Middle frontal gyrus (tissue), 1 donor: ENCODE measurements around the gene RNPEPL1.
A peak's percentile ranks its signal among the peaks of the same experiment; 100 is the strongest.
"Not testable (repeated sequence)": the region's sequence is repeated elsewhere in the genome, so short reads cannot be mapped to it uniquely, and the experiment has no call there.

ENCODE experiments used
- DNase-seq: peaks from one replicate; pipeline ENCODE4 v3.0.0-alpha.2; 2015; ENCODE audit warnings: low spot score; ENCODE audit errors: extremely low spot score

RNPEPL1 gene

GRCh38 chr2:240538031-240538780, 30.1 kb upstream of the RNPEPL1 start:
- no peak for DNase-seq

GRCh38 chr2:240539101-240539500, 29.2 kb upstream of the RNPEPL1 start:
- not testable (repeated sequence) for DNase-seq

GRCh38 chr2:240539906-240540305, 28.4 kb upstream of the RNPEPL1 start:
- no peak for DNase-seq

- no peak for DNase-seq
Measured at GRCh38 chr2:240551288-240551687, 17.0 kb upstream of the RNPEPL1 start.

GRCh38 chr2:240551811-240552210, 16.5 kb upstream of the RNPEPL1 start:
- DNase-seq: no peak

GRCh38 chr2:240553956-240554480, 14.3 kb upstream of the RNPEPL1 start:
- DNase-seq: no peak

- no peak for DNase-seq
Measured at GRCh38 chr2:240554767-240555493, 13.4 kb upstream of the RNPEPL1 start.

- DNase-seq: no peak
Measured at GRCh38 chr2:240555541-240556250, 12.6 kb upstream of the RNPEPL1 start.

GRCh38 chr2:240556553-240557100, 11.7 kb upstream of the RNPEPL1 start:
- DNase-seq: no peak

- no peak for DNase-seq
Measured at GRCh38 chr2:240557101-240557751, 11.1 kb upstream of the RNPEPL1 start.

GRCh38 chr2:240557808-240558207, 10.5 kb upstream of the RNPEPL1 start, which contains the start of gene ANKMY1:
TSS of gene ANKMY1 (minus strand) at chr2:240557988. CDS start at chr2:240557335, 653 bp downstream.
- DNase-seq: peak; percentile 31

GRCh38 chr2:240558236-240558761, 10.0 kb upstream of the RNPEPL1 start:
- DNase-seq: no peak

- no peak for DNase-seq
Measured at GRCh38 chr2:240559286-240559685, 9.0 kb upstream of the RNPEPL1 start.

- peak; percentile 86 for DNase-seq
Measured at GRCh38 chr2:240560084-240560479, 8.2 kb upstream of the RNPEPL1 start, which contains the start of gene DUSP28. TSS of gene DUSP28 (plus strand) at chr2:240560357. CDS start at chr2:240560685, 328 bp downstream.

- DNase-seq: peak; percentile 97
Measured at GRCh38 chr2:240560480-240561324, 7.6 kb upstream of the RNPEPL1 start.

- no peak for DNase-seq
Measured at GRCh38 chr2:240561325-240561971, 6.8 kb upstream of the RNPEPL1 start.

- not testable (repeated sequence) for DNase-seq
Measured at GRCh38 chr2:240563231-240563630, 5.1 kb upstream of the RNPEPL1 start.

- no peak for DNase-seq
Measured at GRCh38 chr2:240563951-240564560, 4.2 kb upstream of the RNPEPL1 start.
